Hematopoietic multipotent progenitor cell treated with erythropoietin and hydrocortisone succinate and interleukin-3 and kit ligand, for 6 days (in vitro differentiated cells): ENCODE results near the gene IL31RA.
"Not testable (repeated sequence)": the region's sequence is repeated elsewhere in the genome, so short reads cannot be mapped to it uniquely, and the experiment has no call there.

Experiments
- DNase-seq: peaks from one replicate; pipeline ENCODE4 v3.0.0-alpha.2; 2015

The IL31RA gene

DNA sequence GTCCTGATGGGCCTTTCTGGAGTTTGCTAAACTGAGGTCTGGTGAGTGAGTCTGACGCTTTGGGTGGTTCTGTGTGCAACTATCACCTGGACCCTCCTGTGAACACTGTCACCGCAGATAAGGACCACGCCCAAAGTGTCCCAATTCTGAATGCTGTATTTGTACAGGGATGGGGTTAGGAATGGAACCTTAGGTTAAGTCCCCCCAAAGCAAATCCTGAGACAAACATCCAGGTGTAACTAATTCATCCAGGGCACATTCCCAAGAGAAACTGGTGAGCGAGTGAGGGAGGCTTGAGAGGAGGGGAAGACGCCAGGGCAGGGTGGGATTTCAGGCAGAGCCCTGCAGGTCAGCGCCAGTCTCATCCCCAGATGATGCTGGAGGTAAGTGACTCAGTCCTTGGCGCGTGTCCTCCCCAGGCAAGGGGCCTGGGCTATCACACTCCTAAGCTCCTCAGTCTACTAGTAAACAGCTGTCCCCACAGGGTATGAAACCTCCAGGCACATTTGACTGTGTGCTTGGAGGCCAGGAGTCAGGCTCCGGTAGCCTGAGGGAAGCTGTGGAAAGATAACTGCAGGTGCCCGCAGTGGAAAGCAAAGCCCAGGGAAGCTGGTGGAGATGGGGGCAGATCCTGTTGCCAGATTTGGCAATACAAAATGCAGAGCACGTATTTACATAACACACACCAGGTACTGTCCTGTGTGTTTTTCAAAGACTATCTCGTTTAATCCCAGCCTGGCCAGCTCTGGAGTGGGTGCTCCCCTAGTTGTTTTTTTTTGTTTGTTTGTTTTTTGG, 76.9 kb downstream of the IL31RA start:
- no peak for DNase-seq

GRCh38 chr5:55929020-55929799, 78.1 kb downstream of the IL31RA start:
- DNase-seq: no peak

DNA sequence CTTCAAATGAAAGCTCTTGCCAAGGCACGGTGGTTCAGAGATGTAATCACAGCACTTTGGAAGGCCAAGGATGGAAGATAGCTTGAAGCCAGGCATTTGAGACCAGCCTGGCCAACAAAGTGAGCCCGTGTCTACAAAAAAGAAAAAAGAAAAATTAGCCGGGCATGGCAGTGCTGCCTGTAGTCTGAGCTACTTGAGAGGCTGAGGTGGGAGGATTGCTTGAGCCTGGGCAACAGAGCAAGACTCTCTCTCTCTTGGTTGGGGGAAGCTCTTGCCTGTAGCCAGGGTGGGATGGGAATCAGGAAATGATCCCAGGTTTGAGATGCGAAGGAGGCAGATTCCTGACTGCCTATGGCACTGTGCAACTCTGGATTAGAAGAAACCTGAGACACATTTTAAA, 81.5 kb downstream of the IL31RA start:
- no peak for DNase-seq

DNA sequence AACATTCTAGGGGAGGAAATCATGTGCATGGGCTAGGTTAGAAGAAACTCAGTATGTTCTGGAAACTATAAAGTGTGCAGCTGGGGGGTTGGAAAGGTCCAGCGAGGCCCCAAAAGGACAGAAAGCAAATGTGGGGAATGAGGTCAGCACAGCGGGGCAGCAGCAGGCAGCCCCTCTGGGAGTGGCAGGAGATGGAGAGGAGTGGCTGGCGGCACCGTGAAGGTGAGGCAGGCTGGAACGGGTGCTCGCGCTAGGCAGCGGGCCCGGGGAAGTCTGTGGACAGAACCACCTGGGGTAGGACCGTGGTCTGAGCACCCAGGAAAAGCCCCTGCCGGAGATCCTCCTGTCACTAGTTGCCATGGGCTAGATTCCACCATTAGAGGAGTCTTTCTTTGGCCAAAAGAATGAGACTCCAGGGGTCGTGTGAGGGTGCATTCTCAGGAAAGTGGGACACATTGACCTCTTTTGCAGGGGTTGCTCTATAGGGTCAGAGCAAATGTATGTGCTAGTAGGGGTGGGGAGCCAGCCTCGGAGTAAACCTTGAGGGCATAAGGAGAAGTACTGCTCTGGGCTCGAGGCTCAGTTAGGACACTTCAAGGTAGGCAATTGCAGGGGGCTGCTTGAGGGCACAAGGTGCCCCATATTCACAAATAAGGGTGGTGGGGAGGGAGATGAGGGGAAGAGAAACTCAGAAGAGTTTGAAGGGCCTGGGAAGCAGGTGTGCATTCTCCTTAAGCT, 82.4 kb downstream of the IL31RA start:
- no peak for DNase-seq

DNA sequence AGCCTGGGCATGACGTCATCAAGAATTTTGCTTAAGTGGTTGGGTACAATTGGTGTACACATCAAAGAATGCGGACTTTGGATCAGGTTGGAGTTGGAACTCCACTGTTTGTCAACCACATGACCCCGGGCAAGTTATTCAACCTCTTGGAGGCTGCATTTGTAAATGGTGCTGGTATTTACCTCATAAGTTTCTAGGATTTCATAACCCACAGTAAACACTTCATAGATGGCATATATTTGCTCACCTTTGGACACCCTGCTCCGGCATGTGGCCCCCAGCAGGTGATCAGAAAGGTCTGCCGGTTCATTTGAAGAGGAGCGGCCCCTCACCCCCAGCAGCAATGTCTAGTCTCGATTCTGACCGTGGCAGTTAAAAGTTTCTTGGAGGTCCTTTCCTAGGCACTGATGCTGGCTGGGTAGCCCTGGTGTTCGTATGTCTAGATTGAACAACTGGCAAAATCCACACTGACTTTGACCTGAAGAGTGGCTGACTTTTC, 83.0 kb downstream of the IL31RA start:
- no peak for DNase-seq

GRCh38 chr5:55934720-55935119, 83.6 kb downstream of the IL31RA start:
- no peak for DNase-seq

DNA sequence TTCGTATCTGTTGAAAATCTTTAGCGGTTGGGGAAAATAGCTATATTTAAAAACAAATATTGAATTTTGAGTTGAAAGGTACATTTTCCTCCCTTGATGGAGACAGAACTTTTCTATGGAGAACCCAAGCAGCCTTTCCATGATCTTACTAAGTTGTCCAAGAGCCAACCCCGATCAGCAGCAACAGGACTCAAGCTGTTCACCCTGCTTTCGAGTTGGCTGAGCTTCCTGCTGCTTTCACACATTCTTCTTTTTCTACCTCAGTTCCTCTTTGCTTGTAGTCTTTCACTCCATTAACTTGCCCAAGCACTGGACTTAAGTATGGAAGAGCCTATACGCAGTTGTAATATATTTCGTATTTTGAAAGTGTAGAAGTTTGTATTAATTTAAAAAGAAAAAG, 84.2 kb downstream of the IL31RA start:
- no peak for DNase-seq

DNA sequence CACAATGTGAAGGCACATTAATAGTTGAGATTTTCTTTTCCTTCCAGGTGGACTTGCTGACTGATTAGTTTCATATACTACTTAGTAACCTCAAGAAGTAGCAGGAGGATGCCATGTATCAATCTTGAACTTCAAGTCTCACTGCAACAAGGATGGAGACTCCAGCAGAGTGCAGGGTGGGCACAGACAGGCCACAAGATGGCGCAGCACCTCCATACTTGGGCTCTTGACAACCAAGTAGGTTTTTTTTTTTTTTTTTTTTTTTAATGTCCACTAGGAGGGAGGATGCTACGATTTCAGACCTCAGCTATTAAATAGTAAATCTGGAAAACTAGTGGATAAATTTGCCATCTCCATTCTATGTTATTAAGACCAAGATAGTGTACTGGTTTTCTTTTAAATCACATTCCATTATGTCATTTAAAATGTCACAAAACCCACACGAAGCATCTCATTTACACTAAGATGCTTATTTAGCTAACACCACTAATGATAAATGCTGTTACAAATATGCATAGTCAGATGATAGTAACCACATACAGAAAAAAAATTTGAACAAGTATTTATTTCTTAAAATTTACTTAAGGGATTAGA, 85.0 kb downstream of the IL31RA start:
- DNase-seq: peak; percentile 92

DNA sequence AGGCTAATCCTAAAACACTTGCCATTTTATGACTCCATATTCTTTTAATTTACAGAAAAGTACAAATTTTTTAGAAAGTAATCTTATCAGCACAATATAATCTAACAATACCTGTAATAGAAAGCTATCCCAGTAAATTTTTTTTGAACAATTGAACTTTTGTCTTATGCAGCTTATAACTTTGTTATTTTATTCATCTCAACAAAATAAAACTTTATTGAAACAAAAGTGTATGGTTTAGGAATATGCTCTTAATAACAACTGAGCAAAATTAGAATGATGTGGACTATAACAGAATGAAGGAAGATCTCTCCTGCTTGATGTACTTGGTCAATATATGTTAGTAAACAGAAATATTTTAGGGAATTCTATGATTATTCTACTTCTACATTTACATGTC, 86.4 kb downstream of the IL31RA start:
- not testable (repeated sequence) for DNase-seq

DNA sequence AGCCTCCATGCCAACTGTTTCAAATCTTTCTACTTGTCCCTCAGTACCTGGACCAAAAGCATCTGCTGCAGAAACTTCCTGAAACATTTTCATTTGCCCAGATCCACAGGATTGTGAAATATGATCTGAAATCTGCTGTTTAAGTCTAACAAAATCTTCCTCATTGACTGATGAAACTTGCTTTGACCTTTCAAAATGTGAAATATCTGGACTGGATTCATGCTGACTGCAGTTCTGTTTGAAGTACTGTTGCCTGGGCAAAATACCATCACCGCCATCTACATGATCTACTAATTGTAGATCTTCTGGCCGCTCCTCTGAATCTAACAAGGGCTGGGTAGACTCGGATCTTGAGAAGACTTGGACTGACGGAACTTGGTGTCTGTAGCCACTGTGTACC, 90.0 kb downstream of the IL31RA start:
- not testable (repeated sequence) for DNase-seq

DNA sequence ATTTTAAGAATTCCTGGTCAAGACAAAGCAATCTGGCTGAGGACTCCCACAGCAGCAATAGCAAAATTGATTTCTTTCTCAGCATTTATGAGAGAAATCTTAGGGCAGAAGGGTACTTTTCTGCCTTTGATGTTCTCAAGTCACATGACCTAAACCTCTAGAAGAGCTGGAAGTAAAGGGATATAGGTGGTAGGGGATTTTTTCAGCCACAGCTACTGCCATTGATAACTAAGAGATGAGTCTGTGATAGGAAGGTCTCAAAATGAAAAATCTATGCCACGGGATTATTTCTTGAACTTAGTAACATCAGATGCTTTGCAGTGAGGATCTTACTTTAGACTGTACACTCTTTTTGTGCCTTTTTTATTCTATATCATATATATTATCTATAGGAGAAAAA, 108.1 kb downstream of the IL31RA start:
- DNase-seq: no peak

DNA sequence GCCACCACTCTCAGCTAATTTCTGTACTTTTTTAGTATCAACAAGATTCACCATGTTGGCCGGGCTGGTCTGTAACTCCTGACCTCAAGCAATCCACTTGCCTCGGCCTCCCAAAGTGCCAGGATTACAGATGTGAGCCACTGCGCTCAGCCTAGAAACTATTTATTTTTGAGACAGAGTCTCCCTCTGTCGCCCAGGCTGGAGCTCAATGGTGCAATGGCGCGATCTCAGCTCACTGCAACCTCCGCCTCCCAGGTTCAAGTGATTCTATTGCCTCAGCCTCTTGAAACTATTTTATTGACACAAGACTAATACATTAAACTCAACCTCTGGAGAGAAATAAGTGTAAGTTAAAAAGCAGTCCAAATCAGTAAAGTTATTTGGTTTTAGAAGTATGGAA, 109.6 kb downstream of the IL31RA start:
- no peak for DNase-seq

DNA sequence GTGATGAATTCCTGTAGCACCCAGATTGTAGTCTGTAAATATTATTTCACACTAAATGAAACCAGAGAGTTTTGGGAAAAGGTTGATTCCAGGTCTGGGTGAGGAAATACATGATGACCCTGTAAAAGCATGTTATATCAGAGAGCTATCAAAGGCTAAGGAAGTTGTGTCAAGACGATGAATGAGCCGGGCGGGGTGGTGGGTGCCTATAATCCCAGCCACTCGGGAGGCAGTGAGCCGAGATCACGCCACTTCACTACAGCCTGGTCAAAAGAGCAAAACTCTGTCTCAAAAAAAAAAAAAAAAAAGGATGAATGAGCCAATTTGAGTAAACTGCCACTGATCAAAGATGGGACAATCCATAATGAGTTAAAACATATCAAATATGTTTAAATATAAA, 114.4 kb downstream of the IL31RA start:
- DNase-seq: no peak

DNA sequence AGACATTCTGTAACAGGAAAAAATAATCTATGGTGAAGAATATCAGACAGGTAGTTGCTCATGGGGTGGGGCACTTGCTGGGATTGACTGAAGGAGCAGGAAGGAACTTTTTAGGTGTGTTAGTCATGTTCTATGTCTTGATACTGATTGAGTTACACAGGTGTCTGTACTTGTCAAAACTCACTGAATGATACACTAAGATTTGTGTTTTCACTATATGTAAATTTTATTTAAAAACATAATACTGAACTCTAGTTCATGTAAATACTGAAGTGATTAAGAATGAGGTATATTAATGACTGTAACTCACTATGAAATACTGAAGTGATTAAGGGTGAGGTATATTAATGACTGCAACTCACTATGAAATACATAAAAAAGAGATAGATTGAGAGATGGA, 115.1 kb downstream of the IL31RA start:
- no peak for DNase-seq

DNA sequence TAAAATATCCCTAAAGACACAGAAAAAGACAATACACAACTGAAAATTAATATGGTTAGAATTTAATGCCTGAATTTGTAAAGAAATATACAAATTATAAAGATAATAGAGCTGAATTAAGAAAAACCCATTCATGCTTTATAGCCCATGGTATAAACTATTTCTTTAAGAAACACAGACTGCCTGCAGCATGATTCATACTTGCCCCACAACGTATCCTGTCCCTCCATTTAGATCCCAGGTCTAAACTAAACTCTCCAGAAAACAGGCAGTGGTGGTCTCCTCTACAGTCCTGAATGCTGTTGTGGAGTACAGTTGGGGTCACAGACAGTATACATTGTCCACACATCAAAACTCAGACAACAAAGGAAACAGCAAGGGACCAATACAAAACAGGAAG, 118.8 kb downstream of the IL31RA start:
- no peak for DNase-seq
